ENCODE results near the gene EZH1. TPM values are rescaled to one million over a fixed set of nuclear protein-coding genes. Genes with fewer than 3 reads are reported as not detected.

The EZH1 gene
- total and polyA plus RNA-seq, 2 of the 4 experiments (the other 2 are of a cell fraction) = 17.6 to 27.3 TPM

DNA sequence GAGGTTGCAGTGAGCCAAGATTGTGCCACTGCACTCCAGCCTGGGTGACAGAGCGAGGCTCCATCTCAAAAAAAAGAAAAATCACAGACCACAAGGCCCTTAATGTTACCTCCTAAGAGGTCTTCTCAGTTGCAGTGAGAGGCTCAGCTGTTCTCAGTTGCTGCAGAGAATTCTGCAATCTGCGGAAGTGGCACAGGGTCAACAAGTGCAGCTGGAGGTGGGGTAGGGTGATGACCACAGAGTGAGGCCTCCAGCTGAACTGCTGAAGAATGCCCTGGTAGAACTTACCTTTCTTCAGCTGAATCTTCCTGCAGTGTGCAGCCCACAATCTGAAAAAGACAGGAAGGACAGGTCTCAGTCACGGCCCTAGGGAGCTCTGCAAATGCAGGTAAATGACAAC is 36.3 kb downstream of the EZH1 start:
- no peak overlapping the region for H4K8ac ChIP-seq (ENCODE audit: low read depth in 2 of 2, low read length in 2 of 2)
- H4K5ac ChIP-seq (ENCODE audit: low read depth, low read length) = no peak overlapping the region
- intact Hi-C loops (cut with micrococcal nuclease) = no loop called here
- dilution Hi-C loops (cut with HindIII; ENCODE audit: low sequenced_read_pairs, unreplicated experiment) = no loop called here
- H3K27ac ChIP-seq (ENCODE audit: insufficient read depth, low read length) = no peak overlapping the region
- TF ChIP-seq CHD1 (IDR thresholded peaks at IDR 0.05; ENCODE audit: low read depth, low read length) = no peak
- TF ChIP-seq BHLHE40 (IDR thresholded peaks at IDR 0.05; ENCODE audit: low read depth, low read length) = no peak
- TF ChIP-seq NFE2L2 (IDR thresholded peaks at IDR 0.05; ENCODE audit: low read depth, low read length) = no peak
- TF ChIP-seq, protein P1, sequence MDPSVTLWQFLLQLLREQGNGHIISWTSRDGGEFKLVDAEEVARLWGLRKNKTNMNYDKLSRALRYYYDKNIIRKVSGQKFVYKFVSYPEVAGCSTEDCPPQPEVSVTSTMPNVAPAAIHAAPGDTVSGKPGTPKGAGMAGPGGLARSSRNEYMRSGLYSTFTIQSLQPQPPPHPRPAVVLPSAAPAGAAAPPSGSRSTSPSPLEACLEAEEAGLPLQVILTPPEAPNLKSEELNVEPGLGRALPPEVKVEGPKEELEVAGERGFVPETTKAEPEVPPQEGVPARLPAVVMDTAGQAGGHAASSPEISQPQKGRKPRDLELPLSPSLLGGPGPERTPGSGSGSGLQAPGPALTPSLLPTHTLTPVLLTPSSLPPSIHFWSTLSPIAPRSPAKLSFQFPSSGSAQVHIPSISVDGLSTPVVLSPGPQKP (IDR thresholded peaks at IDR 0.05; ENCODE audit: borderline replicate concordance, low read depth, low read length) = no peak
- TF ChIP-seq CEBPB (IDR thresholded peaks at IDR 0.05; ENCODE audit: low read depth, low read length) = no peak
- TF ChIP-seq MAZ (IDR thresholded peaks at IDR 0.05; ENCODE audit: borderline replicate concordance, low read depth, low read length) = no peak
- TF ChIP-seq POLR2A (IDR thresholded peaks at IDR 0.05; ENCODE audit: low read depth, low read length) = no peak
- TF ChIP-seq, protein P2, sequence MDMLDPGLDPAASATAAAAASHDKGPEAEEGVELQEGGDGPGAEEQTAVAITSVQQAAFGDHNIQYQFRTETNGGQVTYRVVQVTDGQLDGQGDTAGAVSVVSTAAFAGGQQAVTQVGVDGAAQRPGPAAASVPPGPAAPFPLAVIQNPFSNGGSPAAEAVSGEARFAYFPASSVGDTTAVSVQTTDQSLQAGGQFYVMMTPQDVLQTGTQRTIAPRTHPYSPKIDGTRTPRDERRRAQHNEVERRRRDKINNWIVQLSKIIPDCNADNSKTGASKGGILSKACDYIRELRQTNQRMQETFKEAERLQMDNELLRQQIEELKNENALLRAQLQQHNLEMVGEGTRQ (IDR thresholded peaks at IDR 0.05; ENCODE audit: low read depth, low read length) = no peak
- TF ChIP-seq, protein P3, sequence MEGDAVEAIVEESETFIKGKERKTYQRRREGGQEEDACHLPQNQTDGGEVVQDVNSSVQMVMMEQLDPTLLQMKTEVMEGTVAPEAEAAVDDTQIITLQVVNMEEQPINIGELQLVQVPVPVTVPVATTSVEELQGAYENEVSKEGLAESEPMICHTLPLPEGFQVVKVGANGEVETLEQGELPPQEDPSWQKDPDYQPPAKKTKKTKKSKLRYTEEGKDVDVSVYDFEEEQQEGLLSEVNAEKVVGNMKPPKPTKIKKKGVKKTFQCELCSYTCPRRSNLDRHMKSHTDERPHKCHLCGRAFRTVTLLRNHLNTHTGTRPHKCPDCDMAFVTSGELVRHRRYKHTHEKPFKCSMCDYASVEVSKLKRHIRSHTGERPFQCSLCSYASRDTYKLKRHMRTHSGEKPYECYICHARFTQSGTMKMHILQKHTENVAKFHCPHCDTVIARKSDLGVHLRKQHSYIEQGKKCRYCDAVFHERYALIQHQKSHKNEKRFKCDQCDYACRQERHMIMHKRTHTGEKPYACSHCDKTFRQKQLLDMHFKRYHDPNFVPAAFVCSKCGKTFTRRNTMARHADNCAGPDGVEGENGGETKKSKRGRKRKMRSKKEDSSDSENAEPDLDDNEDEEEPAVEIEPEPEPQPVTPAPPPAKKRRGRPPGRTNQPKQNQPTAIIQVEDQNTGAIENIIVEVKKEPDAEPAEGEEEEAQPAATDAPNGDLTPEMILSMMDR (conservative IDR thresholded peaks at IDR 0.05; ENCODE audit: low read depth, low read length) = no peak
- no peak for TF ChIP-seq FOS (IDR thresholded peaks at IDR 0.05; ENCODE audit: low read depth, low read length)
- no peak for TF ChIP-seq RAD21 (IDR thresholded peaks at IDR 0.05; ENCODE audit: low read length)
- no peak overlapping the region for H2AK9ac ChIP-seq (replicated peaks; ENCODE audit: low read depth, low read length, poor library complexity)
- no peak overlapping the region for H2BK15ac ChIP-seq (ENCODE audit: low read depth, low read length)
- H3K18ac ChIP-seq (ENCODE audit: low read depth, low read length) = no peak overlapping the region
- in situ Hi-C loops (cut with MboI; ENCODE audit: low sequenced_read_pairs) = no loop called here
- no peak overlapping the region for H3K4me3 ChIP-seq (ENCODE audit: insufficient read depth, low read depth, low read length)
- H2BK5ac ChIP-seq (ENCODE audit: low read depth, low read length, poor library complexity, severe bottlenecking) = no peak overlapping the region
- H3K79me1 ChIP-seq (ENCODE audit: low read depth in 1 of 2, low read length in 2 of 2) = no peaks in the 10 kb centered on the region
- no TSS peak for BruUV-seq (replicated peaks)
- no peak overlapping the region for H3K14ac ChIP-seq (replicated peaks; ENCODE audit: low read depth, low read length)
- H2BK20ac ChIP-seq (ENCODE audit: low read depth, low read length) = no peak overlapping the region
- H3K56ac ChIP-seq (ENCODE audit: extremely low read depth, insufficient read depth, low read length) = no peak overlapping the region
- no peaks in the 10 kb centered on the region for H3K27me3 ChIP-seq (ENCODE audit: control insufficient read depth, insufficient read depth, low read length)
- H4K20me1 ChIP-seq (ENCODE audit: insufficient read depth, low read length) = no peaks in the 10 kb centered on the region
- no peak overlapping the region for H3K4ac ChIP-seq (ENCODE audit: low read depth, low read length)
- WGBS, 2 experiments (ENCODE audit: extremely low coverage in 2 of 2, insufficient read length in 1 of 2) = no CpG with 5 or more reads among the region's 3 CpGs
- H3K4me2 ChIP-seq (ENCODE audit: low read depth, low read length) = no peak overlapping the region
- DNase-seq = no peak
- H3K9ac ChIP-seq (ENCODE audit: low read depth, low read length) = no peak overlapping the region
- H3K4me1 ChIP-seq (ENCODE audit: control insufficient read depth, insufficient read depth, low read length) = no peaks in the 10 kb centered on the region
- no peak for ATAC-seq (ENCODE audit: low read depth)
- H3K23ac ChIP-seq (ENCODE audit: low read depth, low read length) = no peak overlapping the region
- no peak overlapping the region for H2AFZ ChIP-seq (replicated peaks; ENCODE audit: low read length, poor library complexity)
- H3K9me1 ChIP-seq (ENCODE audit: insufficient read depth, low read length) = no peaks in the 10 kb centered on the region; the same call in 1 of the 2 replicates
- H3K36me3 ChIP-seq (ENCODE audit: control insufficient read depth, insufficient read depth, low read length) = peaks cover 70% of the 10 kb centered on the region
- ChIA-PET POLR2A (ENCODE audit: unreplicated experiment) (interaction anchor here (0.8 kb wide), 1 partner anchor 116 kb away, joined by 3 read pairs; the partner anchor contains the start of gene BECN1), CTCF (interaction anchor here (0.5 kb wide), 1 partner anchor 117 kb away, joined by 6 read pairs; no protein-coding TSS in a partner anchor)
- H2BK120ac ChIP-seq (ENCODE audit: low read depth, low read length) = no peak overlapping the region
- H4K91ac ChIP-seq (ENCODE audit: insufficient read depth, low read depth, low read length) = no peak overlapping the region
- H3K9me3 ChIP-seq (ENCODE audit: control insufficient read depth, insufficient read depth, low read length) = no peaks in the 10 kb centered on the region
- no peak overlapping the region for H2AK5ac ChIP-seq (ENCODE audit: low read depth, low read length)

Measured in IMR-90 (cell line).